Myocyte (in vitro differentiated cells): Measurements from ENCODE around the gene SLC6A16. TPM values are rescaled to one million over a fixed set of nuclear protein-coding genes. Genes with fewer than 3 reads are reported as not detected.
"Not testable (repeated sequence)": the region's sequence is repeated elsewhere in the genome, so short reads cannot be mapped to it uniquely, and the experiment has no call there.

ENCODE experiments used
- DNase-seq: peaks from one replicate; pipeline ENCODE4 v3.0.0-alpha.2; 2012; ENCODE audit warnings: low read depth
- polyA plus RNA-seq: library from polyadenylated mRNA; unstranded; fragments of >200 nt; gene quantifications from one replicate; pipeline ENCODE4 v1.2.1, GENCODE V29; 2012; ENCODE audit warnings: missing spikeins
- total RNA-seq: library from RNA; depleted of rRNA; stranded (reverse); fragments of >200 nt; gene quantifications from 2 replicates; pipeline ENCODE4 v1.2.3, GENCODE V29; 2014

Gene SLC6A16
- total RNA-seq: 0.51 and 2.0 TPM in 2 replicates
- 2.3 TPM for polyA plus RNA-seq

GRCh38 chr19:49324801-49325576 is at the start of gene SLC6A16:
TSS of gene SLC6A16 (minus strand) at chr19:49325191. CDS start at chr19:49311347, 13,844 bp downstream.
- DNase-seq: no peak

- DNase-seq: not testable (repeated sequence)
These were observed 48.2 kb upstream of the SLC6A16 start for GRCh38 chr19:49373174-49373573.

GRCh38 chr19:49371184-49371583 is 46.2 kb upstream of the SLC6A16 start:
- no peak for DNase-seq

- no peak for DNase-seq
These were observed 43.8 kb upstream of the SLC6A16 start for GRCh38 chr19:49368711-49369358.

GRCh38 chr19:49366110-49366509 is 41.1 kb upstream of the SLC6A16 start:
- DNase-seq: no peak

- DNase-seq: no peak
These were observed 39.2 kb upstream of the SLC6A16 start for GRCh38 chr19:49364083-49364737.

GRCh38 chr19:49363268-49364082 is 38.5 kb upstream of the SLC6A16 start, which contains the start of gene DKKL1:
TSS of gene DKKL1 (plus strand) at chr19:49363877. CDS start at chr19:49363999, 122 bp downstream.
- peak; percentile 98 for DNase-seq

- no peak for DNase-seq
These were observed 37.9 kb upstream of the SLC6A16 start for GRCh38 chr19:49362929-49363267.

- peak; percentile 69 for DNase-seq
These were observed 37.3 kb upstream of the SLC6A16 start, which contains the start of gene TEAD2 for GRCh38 chr19:49362048-49362928. TSS of gene TEAD2 (minus strand) at chr19:49362416. CDS start at chr19:49360075, 2,341 bp downstream.

- DNase-seq: peak; percentile 89
These were observed 36.6 kb upstream of the SLC6A16 start for GRCh38 chr19:49361438-49362047.

GRCh38 chr19:49359851-49360820 is 35.1 kb upstream of the SLC6A16 start:
- peak; percentile 10 for DNase-seq

- DNase-seq: no peak
These were observed 32.2 kb upstream of the SLC6A16 start for GRCh38 chr19:49357186-49357585.

- DNase-seq: no peak
These were observed 31.4 kb upstream of the SLC6A16 start for GRCh38 chr19:49356382-49356781.

- DNase-seq: no peak
These were observed 30.9 kb upstream of the SLC6A16 start for GRCh38 chr19:49355909-49356353.

- DNase-seq: no peak
These were observed 24.6 kb upstream of the SLC6A16 start for GRCh38 chr19:49349567-49349966.

GRCh38 chr19:49348305-49349189 is 23.6 kb upstream of the SLC6A16 start:
- DNase-seq: no peak

- peak; percentile 44 for DNase-seq
These were observed 22.8 kb upstream of the SLC6A16 start for GRCh38 chr19:49347835-49348234.
